CD4-positive, alpha-beta T cell treated with Interleukin-6 for 4 hours (primary cell): ENCODE data around the gene MKNK1.
A peak's percentile ranks its signal among the peaks of the same experiment; 100 is the strongest.

Experiments used
- DNase-seq: peaks from one replicate; pipeline ENCODE4 v3.0.0-alpha.2; 2020; ENCODE audit warnings: mixed read lengths

Gene MKNK1

DNA sequence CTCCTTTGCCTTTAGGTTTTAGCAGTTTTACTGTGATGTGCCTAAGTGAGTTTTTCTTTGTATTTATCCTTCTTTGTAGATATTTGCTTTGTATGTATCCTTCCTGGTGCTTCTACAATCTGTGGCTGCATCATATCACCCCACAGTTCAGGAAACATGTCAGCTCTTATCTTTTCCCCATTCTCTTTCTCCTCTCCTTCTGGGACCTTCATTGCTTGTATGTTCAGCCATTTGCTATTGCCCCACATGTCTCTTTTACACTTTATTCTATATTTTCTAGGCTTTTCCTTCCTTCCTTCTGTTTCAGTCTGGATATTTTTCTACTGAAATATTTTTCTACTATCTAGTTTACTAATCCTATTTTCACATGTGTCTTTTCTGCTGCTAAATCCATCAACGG lies 67.5 kb downstream of the MKNK1 start:
- no peak for DNase-seq

DNA sequence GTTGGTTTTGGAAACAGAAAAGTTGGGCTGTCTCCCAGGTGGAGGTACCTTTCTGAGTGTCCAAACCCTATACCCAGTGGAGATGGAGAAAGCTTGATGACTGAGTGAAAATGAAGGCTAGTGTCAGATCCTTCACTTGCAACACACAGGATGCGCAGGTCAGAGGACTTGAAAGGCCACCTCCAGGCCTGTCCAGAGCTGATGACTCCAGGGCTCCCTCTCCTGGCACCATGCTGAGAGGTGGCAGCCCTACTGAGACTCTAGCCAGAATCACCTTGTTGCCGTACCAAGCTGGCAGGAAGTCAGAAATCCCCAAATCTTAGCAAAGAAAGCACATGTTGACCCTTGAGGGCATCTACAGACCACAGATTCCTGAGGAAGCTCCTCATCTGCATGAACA lies 69.0 kb downstream of the MKNK1 start:
- peak; percentile 22 for DNase-seq

- peak; percentile 62 for DNase-seq
Observed at GRCh38 chr1:46533179-46533864, 70.7 kb downstream of the MKNK1 start.

GRCh38 chr1:46532498-46533178 lies 71.4 kb downstream of the MKNK1 start:
- peak; percentile 76 for DNase-seq

GRCh38 chr1:46532095-46532494 lies 72.0 kb downstream of the MKNK1 start:
- DNase-seq: no peak

GRCh38 chr1:46530791-46531409 lies 73.2 kb downstream of the MKNK1 start:
- DNase-seq: no peak

DNA sequence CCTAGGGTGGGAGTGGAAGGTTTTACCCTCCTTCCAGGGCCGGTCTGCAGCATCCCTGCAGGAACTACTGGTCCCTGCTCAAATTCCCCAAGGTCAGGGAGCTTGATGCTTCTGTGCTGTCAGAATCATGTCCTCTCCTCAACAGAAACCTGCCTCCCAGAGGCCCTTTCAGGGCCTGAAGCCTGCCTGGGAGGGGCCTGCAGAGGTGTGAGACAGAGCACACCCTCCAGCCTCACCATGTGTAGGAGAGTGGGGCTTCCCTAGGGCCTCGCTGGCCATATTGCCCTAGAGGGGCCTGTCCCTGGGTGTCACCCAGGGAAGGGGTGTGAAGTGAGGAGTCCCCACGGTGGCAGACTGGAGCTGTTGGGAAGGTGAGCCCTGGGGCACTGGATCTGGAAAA lies 73.8 kb downstream of the MKNK1 start:
- DNase-seq: no peak

- DNase-seq: no peak
Observed at GRCh38 chr1:46529031-46529630, 74.9 kb downstream of the MKNK1 start.

DNA sequence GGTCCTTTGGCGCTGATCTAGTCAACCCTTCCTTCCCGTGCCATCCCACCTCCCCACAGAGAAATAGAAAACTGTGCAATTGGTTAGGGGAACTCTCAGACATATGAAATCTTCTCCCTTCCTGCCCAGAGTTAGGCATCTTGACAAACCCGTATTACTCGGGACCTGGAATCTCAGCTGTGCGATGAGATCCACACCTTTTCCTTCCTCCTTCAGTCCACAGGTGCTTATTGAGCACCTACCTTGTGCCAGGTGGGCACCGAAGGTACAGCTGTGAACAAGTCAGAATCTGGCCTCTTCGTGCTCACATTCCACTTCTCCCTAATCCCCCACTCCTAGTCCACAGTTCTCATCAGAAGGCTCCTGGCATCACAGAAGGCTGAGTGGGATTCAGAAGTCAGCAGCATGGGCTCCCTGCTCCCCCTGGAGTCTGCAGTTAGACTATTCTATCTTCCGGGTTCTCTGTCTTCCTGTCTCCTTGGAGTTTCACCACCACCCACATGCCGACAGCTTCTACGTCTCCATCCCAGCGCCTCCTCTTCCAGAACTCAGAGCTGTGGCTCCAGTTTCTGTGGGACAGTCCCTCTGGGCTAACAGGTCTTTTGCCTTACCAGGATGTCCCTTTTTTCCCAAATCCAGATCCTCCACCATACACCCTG lies 75.6 kb downstream of the MKNK1 start:
- no peak for DNase-seq

DNA sequence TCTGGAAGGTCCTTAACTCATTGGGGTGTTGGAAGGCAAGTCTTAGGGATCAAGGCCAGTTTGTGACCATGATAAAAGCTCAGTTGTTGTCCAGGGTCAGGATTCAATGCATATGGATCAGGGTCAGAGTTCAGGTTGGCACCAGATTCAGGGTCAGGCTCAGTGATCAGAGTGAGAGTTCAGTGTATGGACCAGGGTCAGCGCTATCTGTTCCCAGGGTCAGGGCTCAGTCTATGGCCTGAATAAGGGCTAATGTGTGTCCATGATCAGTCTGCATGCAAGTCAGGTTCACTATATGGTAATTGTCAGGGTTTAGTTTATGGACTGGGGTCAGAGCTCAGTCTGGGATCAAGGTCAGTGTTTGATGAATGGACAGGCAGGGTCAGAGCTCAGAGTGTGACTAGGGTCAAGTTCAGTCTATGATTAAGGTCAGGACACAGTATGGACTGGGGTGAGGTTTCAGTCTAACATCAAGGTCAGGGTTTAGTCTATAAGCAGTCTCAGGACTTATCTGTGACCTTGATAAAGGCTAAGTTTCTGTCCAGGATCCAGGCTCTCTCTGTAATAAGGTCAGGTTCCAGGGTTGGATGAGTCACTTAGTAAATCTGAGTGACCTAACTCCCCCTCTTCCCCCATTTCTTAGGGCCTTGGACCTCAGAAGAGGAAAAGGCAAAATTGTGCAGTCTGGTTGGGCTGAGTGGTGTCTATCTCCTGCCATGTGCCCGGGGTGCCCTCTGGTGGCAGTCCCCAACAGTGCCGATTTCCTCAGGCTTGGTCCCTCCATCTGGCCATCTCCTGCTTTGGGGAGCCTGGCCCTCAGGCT lies 76.4 kb downstream of the MKNK1 start:
- peak; percentile 73 for DNase-seq

DNA sequence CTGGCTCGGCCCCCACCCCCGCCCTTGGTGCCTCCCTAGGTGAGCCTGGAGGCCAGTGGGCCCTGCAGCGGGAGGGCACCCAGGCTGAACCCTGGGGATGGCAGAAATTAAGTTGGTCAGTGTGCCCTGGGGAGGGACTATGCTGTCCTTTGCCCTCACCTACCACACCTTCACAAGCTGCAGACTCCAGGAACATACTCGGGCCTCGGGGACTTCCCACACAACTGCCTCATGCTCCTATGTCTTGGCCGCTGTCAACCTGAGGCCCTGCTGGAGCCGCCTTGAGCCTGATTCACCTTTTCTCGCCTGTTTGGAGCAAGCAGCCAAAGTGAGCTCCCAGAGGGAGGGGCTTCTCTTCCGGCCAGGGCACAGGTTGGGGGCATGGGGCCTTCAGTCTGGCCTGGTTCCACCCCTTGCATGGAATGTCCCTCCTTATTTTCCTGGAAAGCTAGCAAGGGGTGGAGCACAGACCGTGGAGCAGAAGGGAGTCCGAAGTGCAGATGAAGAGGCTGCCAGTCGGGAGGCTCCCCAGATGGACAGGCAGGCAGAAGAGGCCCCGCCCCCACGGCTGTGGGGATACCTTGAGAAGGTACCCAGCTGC lies 77.3 kb downstream of the MKNK1 start:
- DNase-seq: no peak

GRCh38 chr1:46526013-46526690 lies 77.9 kb downstream of the MKNK1 start:
- no peak for DNase-seq

DNA sequence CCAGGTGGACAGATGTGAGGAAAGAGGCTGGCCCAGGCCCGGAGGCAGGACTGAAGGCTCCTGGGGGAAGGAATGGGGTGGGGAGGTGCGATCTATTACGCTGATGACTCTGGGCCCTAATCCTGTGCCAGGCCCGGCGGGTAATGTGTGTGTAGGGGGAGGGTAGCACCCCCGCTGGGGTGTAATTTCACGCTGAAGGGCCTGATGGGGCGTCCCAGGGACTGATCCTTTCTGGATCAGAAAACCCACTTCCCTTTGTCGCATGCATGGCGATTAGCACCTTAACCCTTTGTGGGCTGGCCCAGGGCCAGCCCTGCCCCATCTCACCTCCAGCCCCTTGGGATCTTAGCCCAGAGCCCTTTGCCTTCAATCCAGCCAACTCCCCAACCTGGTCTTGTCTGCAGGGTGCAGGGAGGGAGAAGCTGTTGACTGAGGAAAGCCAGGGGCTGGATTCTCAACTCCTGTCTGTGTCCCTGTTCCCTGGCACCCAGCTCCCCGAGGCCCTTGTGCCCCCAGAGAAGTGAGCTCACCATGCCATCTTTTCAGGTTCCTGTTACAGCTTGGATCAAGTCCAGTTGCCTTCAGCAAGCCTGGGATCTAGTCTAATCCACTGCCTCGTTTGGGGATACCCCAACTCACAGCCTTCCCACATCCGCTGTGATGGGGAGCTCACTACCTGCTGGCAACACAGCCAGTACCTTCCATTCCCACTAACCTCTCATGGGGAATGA lies 78.7 kb downstream of the MKNK1 start:
- DNase-seq: no peak

DNA sequence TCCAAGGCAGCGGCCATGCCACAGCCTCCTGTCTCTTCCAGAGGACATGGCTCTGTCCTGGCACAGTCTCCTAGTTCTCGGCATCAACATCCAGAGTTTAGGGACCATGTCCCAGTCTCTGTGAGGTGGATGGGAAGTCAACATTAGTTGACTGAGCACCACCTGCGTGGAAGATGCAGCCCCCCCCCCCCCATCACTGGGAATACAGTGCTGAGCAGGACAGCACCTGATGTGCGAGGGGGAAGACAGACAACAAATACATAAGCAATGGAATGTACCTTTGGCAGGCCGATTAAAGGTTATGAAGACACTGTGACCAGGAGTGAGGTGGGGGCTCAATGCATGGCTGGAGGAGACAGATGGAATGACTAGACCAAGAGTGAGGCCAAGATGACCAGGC lies 79.2 kb downstream of the MKNK1 start:
- no peak for DNase-seq

DNA sequence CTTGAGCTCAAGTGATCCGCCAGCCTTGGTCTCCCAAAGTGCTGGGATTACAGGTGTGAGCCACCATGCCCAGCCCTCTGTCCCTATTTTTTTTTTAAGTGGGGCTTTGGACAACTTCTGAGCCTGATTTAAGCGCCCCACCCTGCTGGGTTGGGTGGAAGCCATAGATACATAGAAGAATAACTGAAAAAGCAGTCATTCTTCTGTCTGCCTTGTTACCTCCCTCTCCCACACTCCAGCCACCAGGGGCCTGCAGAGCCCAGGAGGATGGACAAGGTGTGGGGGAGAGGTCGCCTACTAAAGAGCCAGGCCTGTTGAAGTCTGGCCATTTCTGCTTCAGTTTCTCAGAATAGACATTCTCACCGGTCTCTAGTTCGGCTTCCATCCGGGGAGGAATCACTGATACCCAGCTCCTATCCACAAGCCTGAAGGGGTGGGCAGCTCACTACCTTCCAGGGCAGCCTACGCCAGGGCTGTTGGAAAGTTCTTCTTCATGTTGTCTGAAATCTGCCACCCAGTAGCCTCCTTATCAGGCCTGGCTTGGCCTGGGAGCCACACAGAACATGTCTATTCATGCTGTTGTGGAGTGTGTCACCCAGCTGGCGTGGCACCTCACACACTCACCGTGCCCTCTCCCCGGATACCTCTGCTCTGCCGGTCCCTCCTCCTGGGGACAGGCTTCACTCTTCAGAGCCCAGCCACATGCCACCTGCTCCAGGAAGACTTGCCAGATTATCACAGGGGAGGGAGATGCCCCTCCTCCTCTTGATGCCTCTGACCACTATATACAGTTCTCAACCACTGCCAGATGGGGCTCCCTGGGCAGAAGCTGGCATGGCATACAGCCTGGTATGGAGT lies 80.3 kb downstream of the MKNK1 start:
- no peak for DNase-seq

DNA sequence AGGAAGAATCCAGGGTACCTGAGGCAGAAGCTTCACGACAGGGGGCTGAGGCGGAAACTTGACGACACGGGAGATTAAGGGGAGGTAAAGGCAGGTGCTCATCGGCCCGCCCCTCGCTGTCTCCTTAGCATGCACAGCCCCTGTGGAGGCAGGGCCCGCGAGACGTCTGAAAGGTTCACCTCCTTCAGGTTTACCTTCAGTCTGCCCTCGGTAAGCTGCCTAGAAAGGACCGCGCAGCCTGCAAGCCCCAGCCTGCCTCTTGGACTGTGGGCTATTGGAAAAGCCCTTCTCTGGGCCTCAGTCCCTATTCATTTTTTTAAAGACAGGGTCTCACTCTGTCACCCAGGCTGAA lies 81.1 kb downstream of the MKNK1 start:
- DNase-seq: no peak

- no peak for DNase-seq
Observed at GRCh38 chr1:46522184-46522968, 81.7 kb downstream of the MKNK1 start.

DNA sequence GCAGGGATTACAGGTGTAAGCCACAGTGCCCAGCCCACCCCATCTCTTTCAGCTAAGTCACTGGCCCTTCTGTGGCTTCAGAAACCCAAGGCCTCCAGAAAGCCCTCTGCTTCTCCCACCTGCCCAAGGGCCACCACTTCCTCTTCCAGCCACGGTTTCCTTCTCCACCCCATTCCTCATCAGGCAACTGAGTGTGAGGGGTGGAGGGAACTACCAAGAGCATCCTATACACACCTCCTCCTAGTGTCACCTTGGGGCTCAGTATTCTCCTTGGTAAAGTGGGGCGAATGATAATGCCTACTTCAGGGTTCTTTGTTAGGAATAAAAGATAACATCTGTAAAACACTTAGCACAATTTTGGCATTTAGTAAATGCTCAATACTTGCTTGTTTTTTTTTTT lies 82.7 kb downstream of the MKNK1 start:
- no peak for DNase-seq
